Liver (tissue), 9 donors: ENCODE data around the gene AIDA. TPM values are rescaled to one million over a fixed set of nuclear protein-coding genes. Genes with fewer than 3 reads are reported as not detected.

Experiments used
- DNase-seq: peaks from one replicate; pipeline ENCODE4 v3.0.0-alpha.2; 2017; ENCODE audit warnings: low spot score
- H3K27ac ChIP-seq, 2 donors: one replicate each; pipeline ENCODE4 v1.7.0; 2013; ENCODE audit warnings: inconsistent platforms in 2 of 2, low read length in 2 of 2, control low read depth in 1 of 2, low read depth in 1 of 2, mild to moderate bottlenecking in 1 of 2
- H3K27me3 ChIP-seq, 4 donors: one replicate each; pipeline versions ENCODE4 v1.6.1 to v1.7.0; 2013; ENCODE audit warnings: low read length in 3 of 4, inconsistent platforms in 1 of 4, mild to moderate bottlenecking in 1 of 4, moderate library complexity in 1 of 4; ENCODE audit not compliant: control insufficient read depth in 4 of 4, insufficient read depth in 4 of 4
- H3K36me3 ChIP-seq, 4 donors: one replicate each; pipeline versions ENCODE4 v1.6.1 to v1.7.0; 2013; ENCODE audit warnings: low read length in 3 of 4, mild to moderate bottlenecking in 3 of 4, low read depth in 1 of 4, moderate library complexity in 1 of 4; ENCODE audit not compliant: control insufficient read depth in 4 of 4, insufficient read depth in 3 of 4
- H3K4me1 ChIP-seq, 4 donors: one replicate each; pipeline versions ENCODE4 v1.6.1 to v1.7.0; 2013; ENCODE audit warnings: low read length in 3 of 4, mild to moderate bottlenecking in 3 of 4, moderate library complexity in 1 of 4; ENCODE audit not compliant: control insufficient read depth in 4 of 4, insufficient read depth in 4 of 4
- H3K4me3 ChIP-seq, 3 donors: one replicate each; pipeline versions ENCODE4 v1.6.1 to v1.7.0; 2013; ENCODE audit warnings: low read length in 3 of 3, control low read depth in 1 of 3, low read depth in 1 of 3, mild to moderate bottlenecking in 1 of 3
- H3K9ac ChIP-seq, 2 donors: one replicate each; pipeline ENCODE4 v1.7.0; 2013; ENCODE audit warnings: low read length in 2 of 2, mild to moderate bottlenecking in 2 of 2, moderate library complexity in 2 of 2, control low read depth in 1 of 2, low read depth in 1 of 2
- H3K9me3 ChIP-seq, 4 donors: one replicate each; pipeline versions ENCODE4 v1.6.1 to v1.7.0; 2013; ENCODE audit warnings: low read length in 3 of 4; ENCODE audit not compliant: control insufficient read depth in 4 of 4
- EGR1 ChIP-seq, 2 donors: IDR thresholded peaks; 2 replicates each; pipeline ENCODE4 v1.6.1; 2016 to 2018; ENCODE audit warnings: antibody characterized with exemption in 2 of 2, low read depth in 2 of 2
- FOXA1 ChIP-seq: IDR thresholded peaks from 2 replicates; pipeline ENCODE4 v1.6.1; 2016; ENCODE audit warnings: antibody characterized with exemption
- FOXA2 ChIP-seq: IDR thresholded peaks from 2 replicates; pipeline ENCODE4 v1.6.1; 2016; ENCODE audit warnings: antibody characterized with exemption
- GABPA ChIP-seq, 2 donors: IDR thresholded peaks in 1 of 2; conservative IDR thresholded peaks in 1 of 2; 2 replicates each; pipeline ENCODE4 v1.6.1; 2016; ENCODE audit warnings: antibody characterized with exemption in 2 of 2, mild to moderate bottlenecking in 1 of 2, moderate library complexity in 1 of 2
- HNF4G ChIP-seq: IDR thresholded peaks from 2 replicates; pipeline ENCODE4 v1.6.1; 2016; ENCODE audit warnings: antibody characterized with exemption
- JUND ChIP-seq, 2 donors: IDR thresholded peaks; 2 replicates each; pipeline ENCODE4 v1.6.1; 2016; ENCODE audit warnings: antibody characterized with exemption in 2 of 2
- MAX ChIP-seq: IDR thresholded peaks from 2 replicates; pipeline ENCODE4 v1.6.1; 2016; ENCODE audit warnings: antibody characterized with exemption
- NR2F2 ChIP-seq: IDR thresholded peaks from 2 replicates; pipeline ENCODE4 v1.6.1; 2016; ENCODE audit warnings: antibody characterized with exemption
- RXRA ChIP-seq, 2 donors: IDR thresholded peaks; 2 replicates each; pipeline ENCODE4 v1.6.1; 2017 to 2018; ENCODE audit warnings: antibody characterized with exemption in 2 of 2, mild to moderate bottlenecking in 1 of 2
- SP1 ChIP-seq: IDR thresholded peaks from 2 replicates; pipeline ENCODE4 v1.6.1; 2018; ENCODE audit warnings: antibody characterized with exemption, mild to moderate bottlenecking
- TAF1 ChIP-seq: conservative IDR thresholded peaks from 2 replicates; pipeline ENCODE4 v1.6.1; 2016; ENCODE audit warnings: antibody characterized with exemption, mild to moderate bottlenecking
- YY1 ChIP-seq: IDR thresholded peaks from 2 replicates; pipeline ENCODE4 v1.6.1; 2016; ENCODE audit warnings: antibody characterized with exemption, mild to moderate bottlenecking
- WGBS: extraction: QIAGEN DNeasy Blood & Tissue Kit; methylation state at CpG from one replicate; pipeline ENCODE4 v1.1.7; 2013; 5-methylcytosine and 5-hydroxymethylcytosine counted together
- polyA plus RNA-seq, 2 donors: library from polyadenylated mRNA; stranded (reverse) in 1 of 2; unstranded in 1 of 2; fragments of 200-250 nt in 1 of 2; fragments of >200 nt in 1 of 2; fragmentation: Nextera tagmentation in 1 of 2; extraction: Ambion mirVana in 1 of 2; gene quantifications; one replicate each; pipeline versions ENCODE4 v1.2.1 to v1.2.3, GENCODE V29; 2013 to 2015
- total RNA-seq, 2 donors: library from RNA; depleted of rRNA; stranded (reverse); fragments of >200 nt; gene quantifications; one replicate each; pipeline ENCODE4 v1.2.3, GENCODE V29; 2014
- TF ChIP-seq, protein P1 (sequence below): IDR thresholded peaks from 2 replicates; pipeline ENCODE4 v1.6.1; 2016; ENCODE audit warnings: antibody characterized with exemption, mild to moderate bottlenecking
- TF ChIP-seq, protein P2 (sequence below): IDR thresholded peaks from 2 replicates; pipeline ENCODE4 v1.6.1; 2016; ENCODE audit warnings: antibody characterized with exemption
- TF ChIP-seq, protein P3 (sequence below): fragments of 150-350 bp; IDR thresholded peaks from 2 replicates; pipeline ENCODE4 v1.5.1; 2017; ENCODE audit warnings: improper control_type of control experiment, low read depth, low read length; ENCODE audit not compliant: missing input control
- TF ChIP-seq, protein P4 (sequence below): IDR thresholded peaks from 2 replicates; pipeline ENCODE4 v1.6.1; 2016; ENCODE audit warnings: antibody characterized with exemption
- donor health status: healthy.
- donor health status: healthy.
- donor health status: healthy.
- donor health status: healthy.
- donor health status: healthy.

The AIDA gene
- total and polyA plus RNA-seq, 4 donors: 9.3 to 48.2 (median 21.5) TPM

DNA sequence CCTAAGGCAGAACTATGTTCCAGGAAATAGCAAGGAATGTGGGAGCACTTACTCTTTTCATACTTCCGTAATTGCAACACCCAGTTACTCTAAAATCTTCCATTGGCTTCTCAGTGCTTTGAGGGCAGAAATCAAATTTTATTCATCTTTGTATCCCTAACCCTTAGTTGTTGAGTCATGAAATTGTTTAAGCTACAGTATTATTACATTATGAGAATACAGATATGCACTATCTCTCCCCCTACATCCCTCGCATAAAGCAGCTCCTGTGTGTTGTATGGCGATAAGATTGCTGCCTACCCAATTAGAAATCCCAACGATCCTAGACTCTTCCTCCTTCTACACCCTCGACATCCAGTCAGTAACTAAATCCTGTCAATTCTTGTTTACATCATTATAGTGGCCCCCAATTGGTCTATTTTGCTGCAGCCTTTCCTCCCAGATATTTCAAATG lies 2.6 kb downstream of the AIDA start:
- Histone ChIP-seq H3K27me3 (no peaks in the 10 kb centered on the region), H3K4me1 (peaks cover 7 to 23% (median 16%) of the 10 kb centered on the region in 4 donors), H3K4me3 (no peak overlapping the region), H3K36me3 (peaks cover 0 to 2% (median 0%) of the 10 kb centered on the region in 4 donors), H3K9ac (no peak overlapping the region), H3K9me3 (no peaks in the 10 kb centered on the region), H3K27ac (no peak overlapping the region)
- DNase-seq: no peak
- TF ChIP-seq GABPA (IDR thresholded peaks at IDR 0.05 in 1 of 2, conservative IDR thresholded peaks at IDR 0.05 in 1 of 2): no peak
- no peak for TF ChIP-seq YY1
- TF ChIP-seq TAF1: no peak
- no peak for TF ChIP-seq SP1
- TF ChIP-seq FOXA2: no peak
- TF ChIP-seq EGR1 (IDR thresholded peaks at IDR 0.05; ENCODE audit: low read depth in 2 of 2): no peak
- no peak for TF ChIP-seq MAX
- TF ChIP-seq, protein P1, sequence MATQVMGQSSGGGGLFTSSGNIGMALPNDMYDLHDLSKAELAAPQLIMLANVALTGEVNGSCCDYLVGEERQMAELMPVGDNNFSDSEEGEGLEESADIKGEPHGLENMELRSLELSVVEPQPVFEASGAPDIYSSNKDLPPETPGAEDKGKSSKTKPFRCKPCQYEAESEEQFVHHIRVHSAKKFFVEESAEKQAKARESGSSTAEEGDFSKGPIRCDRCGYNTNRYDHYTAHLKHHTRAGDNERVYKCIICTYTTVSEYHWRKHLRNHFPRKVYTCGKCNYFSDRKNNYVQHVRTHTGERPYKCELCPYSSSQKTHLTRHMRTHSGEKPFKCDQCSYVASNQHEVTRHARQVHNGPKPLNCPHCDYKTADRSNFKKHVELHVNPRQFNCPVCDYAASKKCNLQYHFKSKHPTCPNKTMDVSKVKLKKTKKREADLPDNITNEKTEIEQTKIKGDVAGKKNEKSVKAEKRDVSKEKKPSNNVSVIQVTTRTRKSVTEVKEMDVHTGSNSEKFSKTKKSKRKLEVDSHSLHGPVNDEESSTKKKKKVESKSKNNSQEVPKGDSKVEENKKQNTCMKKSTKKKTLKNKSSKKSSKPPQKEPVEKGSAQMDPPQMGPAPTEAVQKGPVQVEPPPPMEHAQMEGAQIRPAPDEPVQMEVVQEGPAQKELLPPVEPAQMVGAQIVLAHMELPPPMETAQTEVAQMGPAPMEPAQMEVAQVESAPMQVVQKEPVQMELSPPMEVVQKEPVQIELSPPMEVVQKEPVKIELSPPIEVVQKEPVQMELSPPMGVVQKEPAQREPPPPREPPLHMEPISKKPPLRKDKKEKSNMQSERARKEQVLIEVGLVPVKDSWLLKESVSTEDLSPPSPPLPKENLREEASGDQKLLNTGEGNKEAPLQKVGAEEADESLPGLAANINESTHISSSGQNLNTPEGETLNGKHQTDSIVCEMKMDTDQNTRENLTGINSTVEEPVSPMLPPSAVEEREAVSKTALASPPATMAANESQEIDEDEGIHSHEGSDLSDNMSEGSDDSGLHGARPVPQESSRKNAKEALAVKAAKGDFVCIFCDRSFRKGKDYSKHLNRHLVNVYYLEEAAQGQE: no peak
- TF ChIP-seq NR2F2: no peak
- 89% methylated on average over 5 of the region's 5 CpGs for WGBS

GRCh38 chr1:222706815-222707214 lies 5.5 kb downstream of the AIDA start:
- 86% methylated on average over 4 of the region's 4 CpGs for WGBS

More at GRCh38 chr1:222706815-222707214, 5.5 kb downstream of the AIDA start:
- Histone ChIP-seq H3K9me3 (no peaks in the 10 kb centered on the region), H3K9ac (no peak overlapping the region), H3K27me3 (no peaks in the 10 kb centered on the region), H3K4me1 (peaks cover 2 to 14% (median 8%) of the 10 kb centered on the region in 4 donors), H3K27ac (no peak overlapping the region), H3K36me3 (peaks cover 0 to 2% (median 0%) of the 10 kb centered on the region in 4 donors), H3K4me3 (no peak overlapping the region)
- TF ChIP-seq FOXA2 (no peak), GABPA (IDR thresholded peaks at IDR 0.05 in 1 of 2, conservative IDR thresholded peaks at IDR 0.05 in 1 of 2) (no peak), EGR1 (IDR thresholded peaks at IDR 0.05; ENCODE audit: low read depth in 2 of 2) (no peak), RXRA (IDR thresholded peaks at IDR 0.05) (no peak), JUND (IDR thresholded peaks at IDR 0.05) (no peak), MAX (no peak), NR2F2 (no peak), TAF1 (no peak), HNF4G (no peak), FOXA1 (no peak)
- TF ChIP-seq, protein P2, sequence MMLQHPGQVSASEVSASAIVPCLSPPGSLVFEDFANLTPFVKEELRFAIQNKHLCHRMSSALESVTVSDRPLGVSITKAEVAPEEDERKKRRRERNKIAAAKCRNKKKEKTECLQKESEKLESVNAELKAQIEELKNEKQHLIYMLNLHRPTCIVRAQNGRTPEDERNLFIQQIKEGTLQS: no peak
- TF ChIP-seq, protein P3, sequence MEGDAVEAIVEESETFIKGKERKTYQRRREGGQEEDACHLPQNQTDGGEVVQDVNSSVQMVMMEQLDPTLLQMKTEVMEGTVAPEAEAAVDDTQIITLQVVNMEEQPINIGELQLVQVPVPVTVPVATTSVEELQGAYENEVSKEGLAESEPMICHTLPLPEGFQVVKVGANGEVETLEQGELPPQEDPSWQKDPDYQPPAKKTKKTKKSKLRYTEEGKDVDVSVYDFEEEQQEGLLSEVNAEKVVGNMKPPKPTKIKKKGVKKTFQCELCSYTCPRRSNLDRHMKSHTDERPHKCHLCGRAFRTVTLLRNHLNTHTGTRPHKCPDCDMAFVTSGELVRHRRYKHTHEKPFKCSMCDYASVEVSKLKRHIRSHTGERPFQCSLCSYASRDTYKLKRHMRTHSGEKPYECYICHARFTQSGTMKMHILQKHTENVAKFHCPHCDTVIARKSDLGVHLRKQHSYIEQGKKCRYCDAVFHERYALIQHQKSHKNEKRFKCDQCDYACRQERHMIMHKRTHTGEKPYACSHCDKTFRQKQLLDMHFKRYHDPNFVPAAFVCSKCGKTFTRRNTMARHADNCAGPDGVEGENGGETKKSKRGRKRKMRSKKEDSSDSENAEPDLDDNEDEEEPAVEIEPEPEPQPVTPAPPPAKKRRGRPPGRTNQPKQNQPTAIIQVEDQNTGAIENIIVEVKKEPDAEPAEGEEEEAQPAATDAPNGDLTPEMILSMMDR: no peak
- TF ChIP-seq, protein P4, sequence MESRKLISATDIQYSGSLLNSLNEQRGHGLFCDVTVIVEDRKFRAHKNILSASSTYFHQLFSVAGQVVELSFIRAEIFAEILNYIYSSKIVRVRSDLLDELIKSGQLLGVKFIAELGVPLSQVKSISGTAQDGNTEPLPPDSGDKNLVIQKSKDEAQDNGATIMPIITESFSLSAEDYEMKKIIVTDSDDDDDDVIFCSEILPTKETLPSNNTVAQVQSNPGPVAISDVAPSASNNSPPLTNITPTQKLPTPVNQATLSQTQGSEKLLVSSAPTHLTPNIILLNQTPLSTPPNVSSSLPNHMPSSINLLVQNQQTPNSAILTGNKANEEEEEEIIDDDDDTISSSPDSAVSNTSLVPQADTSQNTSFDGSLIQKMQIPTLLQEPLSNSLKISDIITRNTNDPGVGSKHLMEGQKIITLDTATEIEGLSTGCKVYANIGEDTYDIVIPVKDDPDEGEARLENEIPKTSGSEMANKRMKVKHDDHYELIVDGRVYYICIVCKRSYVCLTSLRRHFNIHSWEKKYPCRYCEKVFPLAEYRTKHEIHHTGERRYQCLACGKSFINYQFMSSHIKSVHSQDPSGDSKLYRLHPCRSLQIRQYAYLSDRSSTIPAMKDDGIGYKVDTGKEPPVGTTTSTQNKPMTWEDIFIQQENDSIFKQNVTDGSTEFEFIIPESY: no peak
- TF ChIP-seq, protein P1: no peak
- no peak for DNase-seq
